Measurements from ENCODE around the gene STEAP2. TPM values are rescaled to one million over a fixed set of nuclear protein-coding genes. Genes with fewer than 3 reads are reported as not detected.

STEAP2 gene
- polyA plus RNA-seq, 2 of the 4 experiments (the other 2 are of a cell fraction), result 5.1 to 49.2 TPM

DNA sequence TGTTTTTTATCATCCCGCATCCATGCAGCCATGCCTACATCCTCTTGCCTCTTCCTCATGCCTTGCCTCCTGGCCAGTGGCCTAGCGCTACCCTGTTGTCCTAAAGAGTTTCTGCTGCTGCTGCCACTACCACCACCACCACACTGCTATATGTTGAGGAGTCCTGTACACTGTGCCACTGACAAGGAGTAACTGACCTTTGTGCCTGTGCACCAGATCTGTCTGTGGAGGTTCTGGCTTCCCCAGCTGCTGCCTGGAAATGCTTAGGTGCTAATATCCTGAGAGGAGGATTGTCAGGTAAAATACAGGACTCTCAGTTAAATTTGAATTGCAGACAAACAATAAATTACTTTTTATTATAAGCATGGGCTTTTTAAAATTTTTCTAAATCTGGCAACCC lies 26.5 kb downstream of the STEAP2 start:
- no peak overlapping the region for H3K4me2 ChIP-seq
- POLR2A ChIA-PET, result interaction anchor here (1.3 kb wide), 1 partner anchor 27 kb away, joined by 4 read pairs; the partner anchor contains the start of gene STEAP2
- no peaks in the 10 kb centered on the region for H3K9me3 ChIP-seq
- no peak for TF ChIP-seq HOXA7 (CRISPR knock-in tag; IDR thresholded peaks at IDR 0.05)
- TF ChIP-seq RNF2 (IDR thresholded peaks at IDR 0.05; ENCODE audit: borderline replicate concordance, low read depth), result no peak
- no peak for TF ChIP-seq CHD4 (IDR thresholded peaks at IDR 0.05; ENCODE audit: borderline replicate concordance)
- TF ChIP-seq KDM5A (IDR thresholded peaks at IDR 0.05), result no peak
- TF ChIP-seq MAX (IDR thresholded peaks at IDR 0.05), result no peak
- TF ChIP-seq EHMT2 (IDR thresholded peaks at IDR 0.05; ENCODE audit: low read depth), result no peak
- TF ChIP-seq TFCP2L1 (CRISPR knock-in tag; IDR thresholded peaks at IDR 0.05), result no peak
- no peak for TF ChIP-seq BHLHE40 (IDR thresholded peaks at IDR 0.05; ENCODE audit: low read depth, low read length)
- no peak for TF ChIP-seq GATA3 (IDR thresholded peaks at IDR 0.05; ENCODE audit: borderline replicate concordance)
- TF ChIP-seq EHF (CRISPR knock-in tag; IDR thresholded peaks at IDR 0.05), result no peak
- no peak for TF ChIP-seq MAFK (IDR thresholded peaks at IDR 0.05; ENCODE audit: partially characterized antibody)
- no peak for TF ChIP-seq FOSL2 (IDR thresholded peaks at IDR 0.05)
- TF ChIP-seq FOSL2 (CRISPR knock-in tag; IDR thresholded peaks at IDR 0.05), result no peak
- TF ChIP-seq RCOR1 (IDR thresholded peaks at IDR 0.05; ENCODE audit: low read depth, low read length), result no peak
- no peak for TF ChIP-seq EP300 (IDR thresholded peaks at IDR 0.05)
- TF ChIP-seq RARB (CRISPR knock-in tag; IDR thresholded peaks at IDR 0.05), result no peak
- TF ChIP-seq ZC3H11A (IDR thresholded peaks at IDR 0.05), result no peak
- TF ChIP-seq ESRRA (IDR thresholded peaks at IDR 0.05; ENCODE audit: borderline replicate concordance, low read length), result no peak
- WGBS (ENCODE audit: missing lambda C conversion rate), result 97% methylated on average over 2 of the region's 2 CpGs
- H3K27ac ChIP-seq, result no peak overlapping the region
- DNase-seq (ENCODE audit: low read depth in 1 of 2, low spot score in 1 of 2) (no peak), FAIRE-seq (no peak), ATAC-seq (no peak)
- no peak overlapping the region for H3K4me3 ChIP-seq
- H3K4me1 ChIP-seq, result no peaks in the 10 kb centered on the region
- CTCF ChIA-PET, result no interaction called here

DNA sequence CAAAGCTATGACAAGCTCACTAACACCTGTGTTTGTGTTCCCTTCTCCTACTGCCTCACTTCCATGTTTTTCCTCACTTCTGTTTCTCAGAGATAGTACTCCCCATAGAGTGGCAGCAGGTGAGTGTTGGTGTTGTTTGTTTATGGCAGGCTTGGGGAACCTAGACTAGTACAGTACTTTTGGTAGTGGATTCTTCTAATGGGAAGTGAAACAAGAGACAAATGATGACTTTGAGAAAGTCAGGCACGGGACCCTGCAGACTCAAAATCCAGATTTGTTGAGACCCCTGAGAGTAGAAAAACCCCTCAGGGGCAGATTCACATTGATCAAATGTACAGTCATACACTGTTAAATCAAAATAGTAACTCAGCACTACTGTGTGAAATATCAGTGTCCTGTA lies 27.0 kb downstream of the STEAP2 start:
- no peak for DNase-seq (ENCODE audit: low read depth in 1 of 2, low spot score in 1 of 2)
- Histone ChIP-seq H3K4me3 (no peak overlapping the region), H3K4me2 (no peak overlapping the region), H3K4me1 (no peaks in the 10 kb centered on the region), H3K9me3 (no peaks in the 10 kb centered on the region), H3K27ac (no peak overlapping the region)
- no peak for ATAC-seq
- ChIA-PET CTCF (no interaction called here), POLR2A (interaction anchor here (1.3 kb wide), 1 partner anchor 27 kb away, joined by 4 read pairs; the partner anchor contains the start of gene STEAP2)
- no peak for FAIRE-seq
- 96% methylated on average over 1 of the region's 1 CpG for WGBS (ENCODE audit: missing lambda C conversion rate)
- no peak for TF ChIP-seq BCL3 (IDR thresholded peaks at IDR 0.05)
- no peak for TF ChIP-seq TFCP2L1 (CRISPR knock-in tag; IDR thresholded peaks at IDR 0.05)
- no peak for TF ChIP-seq HDAC2 (IDR thresholded peaks at IDR 0.05)
- no peak for TF ChIP-seq EHMT2 (IDR thresholded peaks at IDR 0.05; ENCODE audit: low read depth)
- no peak for TF ChIP-seq MAX (IDR thresholded peaks at IDR 0.05)
- TF ChIP-seq RARB (CRISPR knock-in tag; IDR thresholded peaks at IDR 0.05), result no peak
- no peak for TF ChIP-seq RFX5 (IDR thresholded peaks at IDR 0.05)
- TF ChIP-seq ZFP36 (IDR thresholded peaks at IDR 0.05; ENCODE audit: borderline replicate concordance, partially characterized antibody), result no peak
- TF ChIP-seq HOXA7 (CRISPR knock-in tag; IDR thresholded peaks at IDR 0.05), result no peak
- TF ChIP-seq POLR2AphosphoS2 (conservative IDR thresholded peaks at IDR 0.05; ENCODE audit: low read length), result no peak
- TF ChIP-seq, protein P1, sequence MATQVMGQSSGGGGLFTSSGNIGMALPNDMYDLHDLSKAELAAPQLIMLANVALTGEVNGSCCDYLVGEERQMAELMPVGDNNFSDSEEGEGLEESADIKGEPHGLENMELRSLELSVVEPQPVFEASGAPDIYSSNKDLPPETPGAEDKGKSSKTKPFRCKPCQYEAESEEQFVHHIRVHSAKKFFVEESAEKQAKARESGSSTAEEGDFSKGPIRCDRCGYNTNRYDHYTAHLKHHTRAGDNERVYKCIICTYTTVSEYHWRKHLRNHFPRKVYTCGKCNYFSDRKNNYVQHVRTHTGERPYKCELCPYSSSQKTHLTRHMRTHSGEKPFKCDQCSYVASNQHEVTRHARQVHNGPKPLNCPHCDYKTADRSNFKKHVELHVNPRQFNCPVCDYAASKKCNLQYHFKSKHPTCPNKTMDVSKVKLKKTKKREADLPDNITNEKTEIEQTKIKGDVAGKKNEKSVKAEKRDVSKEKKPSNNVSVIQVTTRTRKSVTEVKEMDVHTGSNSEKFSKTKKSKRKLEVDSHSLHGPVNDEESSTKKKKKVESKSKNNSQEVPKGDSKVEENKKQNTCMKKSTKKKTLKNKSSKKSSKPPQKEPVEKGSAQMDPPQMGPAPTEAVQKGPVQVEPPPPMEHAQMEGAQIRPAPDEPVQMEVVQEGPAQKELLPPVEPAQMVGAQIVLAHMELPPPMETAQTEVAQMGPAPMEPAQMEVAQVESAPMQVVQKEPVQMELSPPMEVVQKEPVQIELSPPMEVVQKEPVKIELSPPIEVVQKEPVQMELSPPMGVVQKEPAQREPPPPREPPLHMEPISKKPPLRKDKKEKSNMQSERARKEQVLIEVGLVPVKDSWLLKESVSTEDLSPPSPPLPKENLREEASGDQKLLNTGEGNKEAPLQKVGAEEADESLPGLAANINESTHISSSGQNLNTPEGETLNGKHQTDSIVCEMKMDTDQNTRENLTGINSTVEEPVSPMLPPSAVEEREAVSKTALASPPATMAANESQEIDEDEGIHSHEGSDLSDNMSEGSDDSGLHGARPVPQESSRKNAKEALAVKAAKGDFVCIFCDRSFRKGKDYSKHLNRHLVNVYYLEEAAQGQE (IDR thresholded peaks at IDR 0.05), result no peak
- TF ChIP-seq BHLHE40 (IDR thresholded peaks at IDR 0.05; ENCODE audit: low read depth, low read length), result no peak
- no peak for TF ChIP-seq CBX8 (IDR thresholded peaks at IDR 0.05)
- no peak for TF ChIP-seq HOXB13 (CRISPR knock-in tag; IDR thresholded peaks at IDR 0.05; ENCODE audit: low read depth)
- TF ChIP-seq MYC (IDR thresholded peaks at IDR 0.05; ENCODE audit: borderline replicate concordance, low read length), result no peak
- no peak for TF ChIP-seq CTCF (IDR thresholded peaks at IDR 0.05)
- TF ChIP-seq, protein P2, sequence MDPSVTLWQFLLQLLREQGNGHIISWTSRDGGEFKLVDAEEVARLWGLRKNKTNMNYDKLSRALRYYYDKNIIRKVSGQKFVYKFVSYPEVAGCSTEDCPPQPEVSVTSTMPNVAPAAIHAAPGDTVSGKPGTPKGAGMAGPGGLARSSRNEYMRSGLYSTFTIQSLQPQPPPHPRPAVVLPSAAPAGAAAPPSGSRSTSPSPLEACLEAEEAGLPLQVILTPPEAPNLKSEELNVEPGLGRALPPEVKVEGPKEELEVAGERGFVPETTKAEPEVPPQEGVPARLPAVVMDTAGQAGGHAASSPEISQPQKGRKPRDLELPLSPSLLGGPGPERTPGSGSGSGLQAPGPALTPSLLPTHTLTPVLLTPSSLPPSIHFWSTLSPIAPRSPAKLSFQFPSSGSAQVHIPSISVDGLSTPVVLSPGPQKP (IDR thresholded peaks at IDR 0.05; ENCODE audit: low read depth, low read length), result no peak
- TF ChIP-seq TP53 (CRISPR knock-in tag; IDR thresholded peaks at IDR 0.05), result no peak
- no peak for TF ChIP-seq ESRRA (IDR thresholded peaks at IDR 0.05; ENCODE audit: borderline replicate concordance, low read length)
